Endothelial cell of umbilical vein (primary cell): ENCODE data around the gene OTOP2. TPM values are rescaled to one million over a fixed set of nuclear protein-coding genes. Genes with fewer than 3 reads are reported as not detected.

Experiments
- BruUV-seq: library from RNA; stranded (reverse); fragments of 400-500 nt; replicated peaks from 2 replicates; lab custom pipeline; 2021; lab: Mats Ljungman, UMichigan
- CTCF ChIA-PET: fragments of 300-600, 350-600 bp; sonication (Branson Sonifier 250); formaldehyde crosslinking; loops from one replicate; lab custom pipeline; 2021; ENCODE audit warnings: antibody characterized with exemption, inconsistent platforms; lab: Charles Lee
- POLR2A ChIA-PET: fragments of 300-600, 350-600 bp; sonication (Branson Sonifier 250); formaldehyde crosslinking; loops from one replicate; lab custom pipeline; 2021; ENCODE audit warnings: antibody characterized with exemption, inconsistent platforms; lab: Charles Lee
- DNase-seq: peaks from one replicate; pipeline ENCODE4 v3.0.0-alpha.2; 2011; ENCODE audit warnings: low read depth, low spot score
- FAIRE-seq: peaks from 2 replicates; lab custom pipeline; 2011; peaks lifted over from hg19 to GRCh38; lab: Jason Lieb, UNC
- H2AFZ ChIP-seq: 2 replicates; pipeline ENCODE4 v1.6.0; 2012; ENCODE audit warnings: low read depth, low read length, control low read depth, inconsistent platforms
- H3K27ac ChIP-seq: 2 replicates; pipeline ENCODE4 v1.5.1; 2011; ENCODE audit warnings: low read depth, mild to moderate bottlenecking, control low read depth, low read length, moderate library complexity; ENCODE audit not compliant: insufficient read depth
- H3K27me3 ChIP-seq, 2 experiments: 2 replicates each; pipeline versions ENCODE4 v1.6.0 to v1.6.1; 2011; ENCODE audit warnings: low read length in 2 of 2, mixed read lengths in 1 of 2; ENCODE audit not compliant: control insufficient read depth in 2 of 2, insufficient read depth in 2 of 2
- H3K36me3 ChIP-seq, 2 experiments: 2 replicates in 1 of 2; 3 replicates in 1 of 2; pipeline ENCODE4 v1.5.1; 2011; ENCODE audit warnings: low read length in 2 of 2, mild to moderate bottlenecking in 1 of 2, moderate library complexity in 1 of 2; ENCODE audit not compliant: control insufficient read depth in 2 of 2, insufficient read depth in 2 of 2; ENCODE audit errors: extremely low read depth in 1 of 2
- H3K4me1 ChIP-seq: 3 replicates; pipeline ENCODE4 v1.5.1; 2011; ENCODE audit warnings: mild to moderate bottlenecking, low read length; ENCODE audit not compliant: control insufficient read depth, insufficient read depth; ENCODE audit errors: extremely low read depth
- H3K4me2 ChIP-seq: 2 replicates; pipeline ENCODE4 v1.6.1; 2011; ENCODE audit warnings: low read length, control low read depth, mixed read lengths; ENCODE audit not compliant: insufficient read depth
- H3K4me3 ChIP-seq, 3 experiments: fragments of 200-600 bp in 1 of 3; sonication (generic), shearing (Covaris generic) in 1 of 3; replicated peaks in 1 of 3; 2 replicates each; pipeline ENCODE4 v1.5.1; 2011 to 2016; ENCODE audit warnings: control low read depth in 3 of 3, low read length in 3 of 3, mild to moderate bottlenecking in 2 of 3, inconsistent platforms in 1 of 3, low read depth in 1 of 3, moderate library complexity in 1 of 3; ENCODE audit not compliant: insufficient read depth in 1 of 3
- H3K79me2 ChIP-seq: 2 replicates; pipeline ENCODE4 v1.6.0; 2012; ENCODE audit warnings: low read length, inconsistent platforms; ENCODE audit not compliant: control insufficient read depth, insufficient read depth
- H3K9ac ChIP-seq: replicated peaks from 2 replicates; pipeline ENCODE3; 2011; ENCODE audit warnings: low read length, control low read depth; ENCODE audit not compliant: insufficient read depth; ENCODE audit errors: extremely low read depth
- H3K9me1 ChIP-seq: replicated peaks from 3 replicates; pipeline ENCODE4 v1.6.0; 2011; ENCODE audit warnings: mild to moderate bottlenecking, low read length; ENCODE audit not compliant: control insufficient read depth, insufficient read depth; ENCODE audit errors: extremely low read depth
- H3K9me3 ChIP-seq: replicated peaks from 2 replicates; pipeline ENCODE4 v1.5.1; 2012; ENCODE audit warnings: low read length, inconsistent platforms; ENCODE audit not compliant: control insufficient read depth, insufficient read depth
- H4K20me1 ChIP-seq: replicated peaks from 2 replicates; pipeline ENCODE3; 2011; ENCODE audit warnings: mild to moderate bottlenecking, low read length; ENCODE audit not compliant: control insufficient read depth, insufficient read depth; ENCODE audit errors: extremely low read depth
- CTCF ChIP-seq, 2 donors: IDR thresholded peaks; 1 replicate in 1 of 2; 2 replicates in 1 of 2; pipeline ENCODE4 v1.5.1; 2011; ENCODE audit warnings: low read length in 2 of 2, mild to moderate bottlenecking in 2 of 2, moderate library complexity in 2 of 2, control low read depth in 1 of 2, inconsistent platforms in 1 of 2, low read depth in 1 of 2; ENCODE audit not compliant: insufficient read depth in 1 of 2; ENCODE audit errors: extremely low read depth in 1 of 2
- EZH2 ChIP-seq: IDR thresholded peaks from 2 replicates; pipeline ENCODE4 v1.6.1; 2012; ENCODE audit warnings: borderline replicate concordance, low read depth, mild to moderate bottlenecking, moderate library complexity, low read length, inconsistent platforms; ENCODE audit not compliant: severe bottlenecking
- FOS ChIP-seq: IDR thresholded peaks from 2 replicates; pipeline ENCODE4 v1.6.1; 2011; ENCODE audit warnings: mild to moderate bottlenecking, low read length, moderate library complexity, borderline replicate concordance; ENCODE audit not compliant: insufficient read depth
- GATA2 ChIP-seq: IDR thresholded peaks from 2 replicates; pipeline ENCODE4 v1.7.0; 2011; ENCODE audit warnings: low read depth, mild to moderate bottlenecking, moderate library complexity, mixed read lengths, low read length; ENCODE audit not compliant: insufficient read length, insufficient read depth
- JUN ChIP-seq: IDR thresholded peaks from 2 replicates; pipeline ENCODE4 v1.6.1; 2011; ENCODE audit warnings: borderline replicate concordance, low read depth; ENCODE audit not compliant: insufficient read length, insufficient read depth
- MAX ChIP-seq: IDR thresholded peaks from 2 replicates; pipeline ENCODE4 v1.6.1; 2011; ENCODE audit not compliant: insufficient read depth, insufficient read length
- MYC ChIP-seq: IDR thresholded peaks from one replicate; pipeline ENCODE4 v1.6.1; 2011; ENCODE audit warnings: mild to moderate bottlenecking, low read depth, low read length
- POLR2A ChIP-seq: IDR thresholded peaks from 2 replicates; pipeline ENCODE4 v1.6.1; 2012; ENCODE audit warnings: low read depth, mild to moderate bottlenecking, control low read depth, low read length
- POLR2AphosphoS5 ChIP-seq: IDR thresholded peaks from 2 replicates; pipeline ENCODE4 v1.6.1; 2012; ENCODE audit warnings: low read depth, mild to moderate bottlenecking, control low read depth, low read length, moderate library complexity; ENCODE audit not compliant: insufficient read depth
- dilution Hi-C: fragments of 300-500 bp; cut with MboI; formaldehyde crosslinking; loops from one replicate; pipeline ENCODE4 v1.15.0; 2019; ENCODE audit warnings: low sequenced_read_pairs; ENCODE audit not compliant: extremely low pct_ligation_motif_present
- intact Hi-C: fragments of 100-400 bp; cut with micrococcal nuclease; formaldehyde crosslinking; loops from one replicate; pipeline ENCODE4 v1.10.0; 2022
- polyA plus RNA-seq, 4 experiments: library from polyadenylated mRNA; depleted of rRNA in 3 of 4; stranded (reverse) in 3 of 4; unstranded in 1 of 4; fragments of >200 nt; gene quantifications; 2 replicates each; pipeline versions ENCODE4 v1.2.1 to v1.2.3, GENCODE V29; 2011 to 2012; ENCODE audit warnings: missing spikeins in 1 of 4
- total RNA-seq: library from RNA; stranded (reverse); gene quantifications from 2 replicates; pipeline ENCODE4 v1.2.3, GENCODE V29; 2021

Gene OTOP2
- total and polyA plus RNA-seq, 2 donors (not counting 3 experiments of a cell fraction or from before 2014, with no cell fraction given), result not detected

DNA sequence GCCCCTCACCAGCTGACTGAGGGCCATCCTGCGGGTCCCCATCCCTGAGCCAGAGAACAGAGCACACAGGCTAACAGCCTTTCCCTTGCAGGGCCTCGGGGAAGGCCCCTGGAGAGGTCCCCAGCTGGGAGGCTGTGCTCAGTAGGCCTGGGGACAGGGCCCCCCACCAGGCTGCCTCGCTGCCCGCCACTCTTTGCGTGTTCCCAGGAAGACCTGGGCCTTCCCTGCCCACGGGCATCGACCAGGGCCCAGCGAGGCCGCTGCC, 47.7 kb downstream of the OTOP2 start:
- Histone ChIP-seq H3K4me2 (peak overlapping the region; percentile 6), H3K9me3 (no peaks in the 10 kb centered on the region), H3K27ac (no peak overlapping the region), H3K27me3 (peaks cover 5% of the 10 kb centered on the region in 2 experiments), H3K36me3 (no peaks in the 10 kb centered on the region), H2AFZ (peak overlapping the region; percentile 77), H3K4me3 (peak overlapping the region in 2 of 3 experiments; percentile 38 to 89), H3K9ac (no peak overlapping the region), H4K20me1 (no peaks in the 10 kb centered on the region), H3K79me2 (no peaks in the 10 kb centered on the region), H3K9me1 (no peaks in the 10 kb centered on the region), H3K4me1 (peaks cover 17% of the 10 kb centered on the region)
- FAIRE-seq, result no peak
- POLR2A ChIA-PET, result interaction anchor here (1.3 to 2.0 kb wide), 3 partner anchors 10 to 99 kb away, joined by 4 to 8 read pairs (median 8); partner anchors contain the start of genes CDR2L and FDXR
- intact Hi-C loops (loop anchor here (1.0 kb wide), 1 partner anchor 11 kb away; no protein-coding TSS in a partner anchor), dilution Hi-C loops (no loop called here)
- no peak for DNase-seq
- TSS peak; percentile 26 for BruUV-seq
- TF ChIP-seq FOS (no peak), MAX (no peak), JUN (no peak), POLR2A (no peak), CTCF (IDR thresholded peaks at IDR 0.05; ENCODE audit: extremely low read depth in 1 of 2, insufficient read depth in 1 of 2, low read depth in 1 of 2, low read length in 2 of 2) (no peak), MYC (no peak), POLR2AphosphoS5 (no peak), EZH2 (no peak), GATA2 (no peak)
- CTCF ChIA-PET, result interaction anchor here (0.9 to 6.9 kb wide), 10 partner anchors 10 to 230 kb away, joined by 3 to 63 read pairs (median 5); partner anchors contain the start of gene MRPL58
